HepG2 (cell line): ENCODE data around the gene BBS4. TPM values are rescaled to one million over a fixed set of nuclear protein-coding genes. Genes with fewer than 3 reads are reported as not detected.

Source experiments
- ATAC-seq: fragments of 200-7000 bp; cut with Tn5 transposase; 3 replicates; pipeline ENCODE4 v1.9.1; 2020; ENCODE audit warnings: mild to moderate bottlenecking, moderate library complexity
- BruUV-seq: library from RNA; stranded (reverse); fragments of 400-500 nt; replicated peaks from 2 replicates; lab custom pipeline; 2021; lab: Mats Ljungman, UMichigan
- CTCF ChIA-PET: fragments of 300-600 bp; formaldehyde crosslinking; extraction: SDS; loops from one replicate; lab custom pipeline; 2021; ENCODE audit warnings: low total read pairs, inconsistent platforms, low intra/inter-chr PET ratio; lab: Yijun Ruan, JAX
- POLR2A ChIA-PET: fragments of 350-600 bp; sonication (Branson Sonifier 250); formaldehyde crosslinking; loops from one replicate; lab custom pipeline; 2020; ENCODE audit warnings: antibody characterized with exemption, inconsistent platforms; lab: Yijun Ruan, JAX
- DNase-seq: peaks from one replicate; pipeline ENCODE4 v3.0.0-alpha.2; 2015; ENCODE audit warnings: low spot score
- FAIRE-seq: peaks from 3 replicates; lab custom pipeline; 2011; peaks lifted over from hg19 to GRCh38; lab: Jason Lieb, UNC
- H2AFZ ChIP-seq: one replicate; pipeline ENCODE4 v1.6.1; 2011; ENCODE audit warnings: low read length, inconsistent platforms
- H3K27ac ChIP-seq: fragments of 300-600 bp; 3 replicates; pipeline ENCODE4 v1.8.0; 2011; ENCODE audit warnings: mixed run types, mild to moderate bottlenecking, mixed read lengths, low read length, inconsistent platforms; ENCODE audit not compliant: insufficient read depth; ENCODE audit errors: extremely low read length
- H3K27me3 ChIP-seq, 2 experiments: fragments of 200-600 bp in 1 of 2; 2 replicates in 1 of 2; 3 replicates in 1 of 2; pipeline versions ENCODE4 v1.6.0 to v1.8.0; 2011; ENCODE audit warnings: low read length in 2 of 2, mild to moderate bottlenecking in 2 of 2, moderate library complexity in 2 of 2, inconsistent platforms in 1 of 2; ENCODE audit not compliant: insufficient read depth in 2 of 2, control insufficient read depth in 1 of 2
- H3K36me3 ChIP-seq, 2 experiments: fragments of 200-600 bp in 1 of 2; replicated peaks in 1 of 2; 2 replicates in 1 of 2; 3 replicates in 1 of 2; pipeline versions ENCODE4 v1.5.1 to v1.8.0; 2011; ENCODE audit warnings: low read length in 2 of 2, inconsistent platforms in 1 of 2; ENCODE audit not compliant: insufficient read depth in 2 of 2, control insufficient read depth in 1 of 2
- H3K4me1 ChIP-seq: 2 replicates; pipeline ENCODE4 v1.5.1; 2012; ENCODE audit warnings: low read length, inconsistent platforms; ENCODE audit not compliant: insufficient read depth
- H3K4me2 ChIP-seq: 2 replicates; pipeline ENCODE4 v1.6.0; 2011; ENCODE audit warnings: low read depth, low read length, inconsistent platforms
- H3K4me3 ChIP-seq, 3 experiments: fragments of 200-600 bp in 1 of 3; sonication (generic), shearing (Covaris generic) in 1 of 3; replicated peaks in 1 of 3; 2 replicates each; pipeline ENCODE4 v1.5.1; 2011 to 2016; ENCODE audit warnings: low read length in 3 of 3, inconsistent platforms in 2 of 3, low read depth in 2 of 3, mild to moderate bottlenecking in 2 of 3, control low read depth in 1 of 3, mixed read lengths in 1 of 3; ENCODE audit not compliant: insufficient read depth in 1 of 3
- H3K79me2 ChIP-seq: one replicate; pipeline ENCODE4 v1.6.1; 2011; ENCODE audit warnings: low read length, inconsistent platforms; ENCODE audit not compliant: insufficient read depth
- H3K9ac ChIP-seq: 2 replicates; pipeline ENCODE4 v1.6.0; 2011; ENCODE audit warnings: mild to moderate bottlenecking, low read depth, low read length, inconsistent platforms; ENCODE audit not compliant: insufficient read depth
- H3K9me3 ChIP-seq: 2 replicates; pipeline ENCODE4 v1.5.1; 2012; ENCODE audit warnings: mild to moderate bottlenecking, low read length
- H4K20me1 ChIP-seq: 2 replicates; pipeline ENCODE4 v1.6.0; 2011; ENCODE audit warnings: inconsistent platforms, mild to moderate bottlenecking, low read length, moderate library complexity; ENCODE audit not compliant: insufficient read depth
- EEA1 ChIP-seq: sonication (generic); formaldehyde crosslinking; IDR thresholded peaks from 2 replicates; pipeline ENCODE4 v1.5.1; 2020; ENCODE audit warnings: mild to moderate bottlenecking, missing genetic modification reagents, borderline replicate concordance
- KDM5B ChIP-seq: sonication (generic); formaldehyde crosslinking; IDR thresholded peaks from 2 replicates; pipeline ENCODE4 v1.4.0; 2020; ENCODE audit warnings: missing genetic modification reagents, mild to moderate bottlenecking, borderline replicate concordance
- MIER2 ChIP-seq: IDR thresholded peaks from 2 replicates; pipeline ENCODE4 v1.6.1; 2016; ENCODE audit warnings: missing biosample characterization, missing genetic modification reagents
- PREB ChIP-seq: sonication (generic); formaldehyde crosslinking; IDR thresholded peaks from 2 replicates; pipeline ENCODE4 v1.4.0; 2020; ENCODE audit warnings: missing genetic modification reagents
- SOX6 ChIP-seq, 2 experiments: fragments of 450-650 bp in 1 of 2; sonication (generic) in 1 of 2; formaldehyde crosslinking in 1 of 2; IDR thresholded peaks; 2 replicates each; pipeline versions ENCODE4 v1.4.0 to v1.6.1; 2017 to 2020; ENCODE audit warnings: antibody characterized with exemption in 1 of 2, mild to moderate bottlenecking in 1 of 2, missing genetic modification reagents in 1 of 2
- ZBED4 ChIP-seq: sonication (generic); formaldehyde crosslinking; IDR thresholded peaks from 2 replicates; pipeline ENCODE4 v1.4.0; 2020; ENCODE audit warnings: missing genetic modification reagents, borderline replicate concordance
- ZNF234 ChIP-seq: sonication (generic); formaldehyde crosslinking; conservative IDR thresholded peaks from 2 replicates; pipeline ENCODE4 v1.5.1; 2020; ENCODE audit warnings: mild to moderate bottlenecking, missing genetic modification reagents
- ZNF3 ChIP-seq: IDR thresholded peaks from 2 replicates; pipeline ENCODE4 v1.7.0; 2017; ENCODE audit warnings: inconsistent platforms
- ZNF674 ChIP-seq: sonication (generic); formaldehyde crosslinking; IDR thresholded peaks from 2 replicates; pipeline ENCODE4 v1.5.0; 2020; ENCODE audit warnings: low read depth, mild to moderate bottlenecking, missing genetic modification reagents
- WGBS: methylation state at CpG from one replicate; pipeline ENCODE4 v1.1.6; 2017; ENCODE audit warnings: low lambda C conversion rate; 5-methylcytosine and 5-hydroxymethylcytosine counted together
- in situ Hi-C: cut with HindIII; loops from 2 replicates; pipeline ENCODE4 v1.10.0; 2017; ENCODE audit warnings: low pct_unique_long_range_greater_than_20kb; ENCODE audit not compliant: extremely low pct_ligation_motif_present
- intact Hi-C: fragments of 100-400 bp; cut with micrococcal nuclease; formaldehyde crosslinking; loops from one replicate; pipeline ENCODE4 v1.10.0; 2022; ENCODE audit not compliant: unreplicated experiment
- polyA plus RNA-seq, 8 experiments: library from polyadenylated mRNA; depleted of rRNA in 3 of 8; stranded (reverse) in 7 of 8; unstranded in 1 of 8; fragments of >200 nt; fragmentation: Illumina TruSeq in 4 of 8; extraction: Trizol in 4 of 8; gene quantifications; 2 replicates each; pipeline versions ENCODE4 v1.2.1 to v1.2.3, GENCODE V29; 2011 to 2016; ENCODE audit warnings: low read depth in 4 of 8, missing spikeins in 1 of 8, mixed read lengths in 1 of 8; ENCODE audit not compliant: insufficient read depth in 1 of 8
- total RNA-seq, 5 experiments: library from RNA; depleted of rRNA; stranded (reverse); fragments of >200 nt; fragmentation: Illumina TruSeq; extraction: Trizol; gene quantifications; 2 replicates each; pipeline ENCODE4 v1.2.3, GENCODE V29; 2016; ENCODE audit warnings: low read depth in 1 of 5

The BBS4 gene
- total and polyA plus RNA-seq, 2 of the 13 experiments (the other 11 are each of a cell fraction or from before 2014, with no cell fraction given) = 16.0 to 21.3 TPM

GRCh38 chr15:72785432-72785831 is 99.4 kb downstream of the BBS4 start:
- Histone ChIP-seq H3K9me3 (no peaks in the 10 kb centered on the region), H3K4me2 (peak overlapping the region; percentile 98), H3K27ac (no peak overlapping the region), H2AFZ (peak overlapping the region; percentile 17), H3K4me3 (peak overlapping the region in 1 of 3 experiments; percentile 9; a peak in 1 of 6 replicates), H4K20me1 (no peaks in the 10 kb centered on the region; the same call in 1 of the 2 replicates), H3K36me3 (no peaks in the 10 kb centered on the region), H3K4me1 (peaks cover 46% of the 10 kb centered on the region), H3K27me3 (peaks cover 0 to 9% of the 10 kb centered on the region in 2 experiments; a peak in 1 of 5 replicates), H3K9ac (0 out of 2 replicates have a peak overlapping the region, but pooled peaks have one; percentile 1), H3K79me2 (peaks cover 29% of the 10 kb centered on the region)
- DNase-seq (no peak), ATAC-seq (peak; percentile 11; the same call in 1 of the 3 replicates), FAIRE-seq (no peak)
- no TSS peak for BruUV-seq
- 33% methylated on average over 4 of the region's 4 CpGs for WGBS
- ChIA-PET CTCF (no interaction called here), POLR2A (no interaction called here)
- TF ChIP-seq EEA1 (CRISPR knock-in tag) = no peak
- no peak for TF ChIP-seq PREB (CRISPR knock-in tag)
- no peak for TF ChIP-seq ZNF234 (CRISPR knock-in tag)
- no peak for TF ChIP-seq KDM5B
- no peak for TF ChIP-seq ZNF674
- no peak for TF ChIP-seq ZNF3 (CRISPR knock-in tag)
- TF ChIP-seq SOX6 (IDR thresholded peaks at IDR 0.05) = no peak
- TF ChIP-seq SOX6 (CRISPR knock-in tag; IDR thresholded peaks at IDR 0.05) = 0 out of 2 replicates have a peak, but pooled peaks have one; percentile 3
- in situ Hi-C loops (no loop called here), intact Hi-C loops (no loop called here)

GRCh38 chr15:72785841-72786240 is 99.8 kb downstream of the BBS4 start:
- CTCF ChIA-PET = no interaction called here

More at GRCh38 chr15:72785841-72786240, 99.8 kb downstream of the BBS4 start:
- TF ChIP-seq ZBED4 (CRISPR knock-in tag) = no peak
- no peak for TF ChIP-seq MIER2 (CRISPR knock-in tag)
- TF ChIP-seq, all 625 proteins: peak for 0
- WGBS = 56% methylated on average over 2 of the region's 2 CpGs
- Histone ChIP-seq H2AFZ (peak overlapping the region; percentile 74), H3K27ac (no peak overlapping the region), H3K79me2 (peaks cover 25% of the 10 kb centered on the region), H3K27me3 (peaks cover 0 to 9% of the 10 kb centered on the region in 2 experiments; a peak in 1 of 5 replicates), H3K4me1 (peaks cover 43% of the 10 kb centered on the region), H4K20me1 (no peaks in the 10 kb centered on the region; the same call in 1 of the 2 replicates), H3K9ac (0 out of 2 replicates have a peak overlapping the region, but pooled peaks have one; percentile 1), H3K36me3 (no peaks in the 10 kb centered on the region), H3K9me3 (no peaks in the 10 kb centered on the region), H3K4me2 (peak overlapping the region; percentile 98; the same call in 1 of the 2 replicates), H3K4me3 (no peak overlapping the region)
- intact Hi-C loops (no loop called here), in situ Hi-C loops (no loop called here)
- no peak for DNase-seq
- no TSS peak for BruUV-seq
- no peak for FAIRE-seq
- POLR2A ChIA-PET = no interaction called here
- no peak for ATAC-seq
